GM15510 (cell line): ENCODE data around the gene POLD4.

Source experiments
- POLR2A ChIP-seq: IDR thresholded peaks from 3 replicates; pipeline ENCODE4 v1.6.1; 2011; ENCODE audit warnings: borderline replicate concordance; ENCODE audit not compliant: insufficient read length; ENCODE audit errors: extremely low read depth

The POLD4 gene

DNA sequence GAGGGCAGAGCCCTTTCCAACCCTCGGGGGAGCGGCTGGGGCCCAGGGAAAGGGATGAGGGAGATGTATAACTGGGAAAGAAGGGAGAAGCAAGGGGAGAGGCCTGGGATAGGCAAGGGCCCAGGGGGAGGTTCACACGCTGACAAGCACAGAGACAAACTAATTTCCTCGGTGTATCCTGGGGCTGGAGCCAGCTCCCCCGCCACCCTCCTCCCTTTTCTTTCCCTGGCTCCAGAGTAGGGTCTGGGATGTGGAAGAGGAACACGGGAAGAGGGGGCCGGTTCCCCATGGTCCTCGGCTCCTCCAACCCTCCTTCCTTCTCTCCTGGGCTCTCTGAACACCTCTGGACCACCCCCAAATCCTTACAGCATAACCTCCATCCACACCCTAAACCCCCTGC is 13.2 kb upstream of the POLD4 start:
- no peak for TF ChIP-seq POLR2A

GRCh38 chr11:67365736-67366444 is 12.5 kb upstream of the POLD4 start:
- TF ChIP-seq POLR2A = no peak

DNA sequence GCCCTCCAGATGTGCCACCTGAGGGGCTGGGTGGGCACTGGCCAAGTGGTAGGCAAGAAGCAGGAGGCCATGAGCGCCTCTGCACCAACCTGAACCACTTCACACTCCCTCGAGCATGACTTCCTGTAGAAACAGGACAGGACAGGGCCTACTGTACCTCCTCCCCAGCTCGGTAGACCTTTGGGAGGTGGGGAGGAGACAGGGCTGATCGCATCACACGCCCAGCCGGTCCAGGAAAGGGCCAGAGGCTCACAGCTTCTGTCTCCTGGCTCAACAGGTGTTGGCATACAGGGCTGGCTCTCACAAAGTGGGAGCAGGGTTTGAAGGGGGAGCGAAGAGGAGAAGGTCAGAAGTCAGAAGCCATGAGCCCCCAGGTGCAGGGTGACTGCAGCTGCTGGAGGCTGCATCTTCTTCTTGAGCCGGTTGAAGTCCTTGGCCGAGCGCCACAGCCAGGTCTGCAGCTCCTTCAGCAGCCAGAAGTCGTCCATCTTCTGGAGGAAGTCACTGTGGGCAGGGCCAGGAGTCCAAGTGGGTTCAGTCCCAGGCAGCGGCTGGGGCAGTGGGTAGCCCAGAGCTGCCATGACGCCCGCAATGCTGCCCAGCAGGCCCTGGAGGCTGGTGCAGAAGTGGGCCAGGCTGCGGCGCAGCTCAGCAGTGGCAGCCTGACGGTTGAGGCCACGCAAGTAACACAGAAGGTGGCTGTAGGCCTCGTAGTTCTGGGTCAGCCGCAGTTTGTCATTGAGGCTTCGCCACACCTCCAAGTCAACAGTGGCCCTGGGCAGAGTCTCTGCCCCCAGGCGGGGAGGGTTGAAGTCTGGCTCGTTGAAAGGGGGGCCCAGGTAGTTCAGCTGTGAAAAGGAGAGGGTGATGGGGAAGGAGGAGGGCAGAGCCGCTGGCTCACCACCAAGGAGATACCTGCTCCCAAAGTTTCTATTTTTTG is 11.7 kb upstream of the POLD4 start:
- no peak for TF ChIP-seq POLR2A

DNA sequence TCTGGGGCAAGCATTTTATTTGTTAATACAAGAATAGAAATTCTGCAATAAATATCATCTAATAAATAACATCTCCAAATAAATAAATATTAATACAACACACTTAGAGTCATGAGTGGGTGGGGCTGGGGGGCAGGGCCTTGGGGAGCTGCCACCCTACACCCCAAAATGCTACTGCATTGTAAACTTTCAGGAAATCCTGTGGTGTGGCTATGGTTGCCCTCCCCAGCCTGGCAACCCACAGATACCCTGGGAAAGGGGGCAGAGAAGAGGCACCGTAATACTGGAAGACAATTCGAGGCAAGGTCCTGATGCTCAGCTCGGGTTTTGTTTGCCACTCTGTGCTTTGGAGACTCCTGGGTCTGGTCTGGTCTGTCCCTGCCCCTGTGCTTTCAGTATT is 10.8 kb upstream of the POLD4 start:
- no peak for TF ChIP-seq POLR2A

- no peak for TF ChIP-seq POLR2A
Measured at GRCh38 chr11:67357831-67358670, 4.7 kb upstream of the POLD4 start.

DNA sequence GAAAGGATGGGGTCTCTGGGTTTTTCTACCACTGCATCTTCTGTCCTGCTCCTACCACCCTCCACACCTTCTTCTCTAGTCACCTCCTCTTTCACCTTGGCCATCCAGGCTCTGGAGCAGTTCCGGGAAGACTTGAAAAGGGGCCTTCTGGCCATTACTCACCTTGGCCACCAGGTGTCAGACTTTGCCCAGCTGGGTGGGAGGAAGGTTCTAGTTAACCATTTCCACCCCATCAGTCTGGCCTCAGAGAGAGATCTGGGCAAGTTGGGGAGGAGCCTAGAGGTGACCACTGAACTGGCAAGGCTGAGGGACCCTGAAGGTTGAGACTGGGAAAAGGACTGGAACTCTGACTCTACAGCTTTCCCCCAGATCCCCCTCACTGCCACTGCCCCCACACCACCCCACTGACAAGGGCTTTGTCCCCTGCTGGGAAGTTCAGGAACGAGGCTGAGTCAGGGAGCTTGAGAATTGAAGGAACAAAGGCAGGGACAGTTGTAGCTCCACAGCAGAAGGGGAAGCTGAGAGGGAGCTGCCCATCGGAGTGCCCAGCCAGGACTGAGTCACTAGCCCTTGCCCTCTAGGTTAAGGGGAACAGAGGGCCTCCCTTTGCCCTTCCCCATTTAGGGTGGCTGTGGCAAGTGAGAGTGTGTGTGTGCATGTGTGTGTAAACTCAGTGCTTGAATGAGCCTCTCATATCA is 3.7 kb upstream of the POLD4 start:
- TF ChIP-seq POLR2A = no peak

DNA sequence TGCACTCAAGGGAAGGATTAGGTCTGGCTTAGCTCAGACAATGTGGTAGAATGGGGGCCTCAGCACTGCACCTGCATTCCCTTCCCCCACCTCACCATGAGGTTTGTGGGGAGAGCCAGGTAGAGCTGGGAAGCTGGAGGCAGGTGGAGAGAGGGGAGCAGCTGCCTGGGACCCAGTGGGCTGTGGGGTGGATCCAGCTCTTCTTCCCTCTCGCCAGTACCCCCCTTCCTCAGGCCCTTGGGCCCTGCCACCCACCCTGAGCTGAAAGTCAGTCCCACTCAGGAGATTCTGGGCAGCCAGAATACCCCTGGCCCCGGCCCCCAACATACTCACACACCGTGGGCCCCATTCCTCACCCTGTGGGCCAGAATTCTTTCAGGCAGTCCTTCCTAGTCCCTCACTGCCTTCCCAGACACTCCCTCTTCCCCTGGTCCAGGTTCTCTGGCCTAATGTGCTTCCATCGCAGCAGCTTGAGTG is 3.1 kb upstream of the POLD4 start:
- TF ChIP-seq POLR2A = no peak

DNA sequence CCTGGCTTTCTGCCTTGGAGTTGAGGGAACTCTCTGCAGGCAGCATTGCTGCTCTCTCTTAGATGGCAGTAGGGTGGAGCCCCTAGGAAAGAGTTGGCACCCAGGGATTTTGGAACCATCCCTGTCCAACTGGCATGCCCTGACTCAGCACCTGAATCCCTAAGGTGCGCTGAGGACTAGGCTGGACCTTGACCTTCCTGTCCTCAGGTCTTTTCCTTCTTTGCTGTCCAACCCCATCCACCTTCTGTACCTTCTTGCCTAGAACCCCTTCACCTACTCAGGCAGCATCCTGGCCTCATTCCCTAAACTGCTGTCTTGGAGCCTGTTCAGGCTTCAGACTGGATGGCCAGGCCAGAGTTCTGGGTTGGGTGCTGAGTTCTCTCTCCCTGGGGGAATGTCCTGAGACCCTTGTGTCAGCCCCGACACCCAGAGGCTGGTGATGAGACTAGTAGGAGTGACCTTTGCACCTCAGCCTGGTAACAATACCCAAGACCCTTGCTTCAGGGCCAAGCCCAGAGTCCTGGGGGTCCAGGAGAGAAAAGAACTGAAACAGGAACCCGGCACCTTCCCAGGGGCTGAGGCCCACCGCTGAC is 2.5 kb upstream of the POLD4 start:
- no peak for TF ChIP-seq POLR2A

DNA sequence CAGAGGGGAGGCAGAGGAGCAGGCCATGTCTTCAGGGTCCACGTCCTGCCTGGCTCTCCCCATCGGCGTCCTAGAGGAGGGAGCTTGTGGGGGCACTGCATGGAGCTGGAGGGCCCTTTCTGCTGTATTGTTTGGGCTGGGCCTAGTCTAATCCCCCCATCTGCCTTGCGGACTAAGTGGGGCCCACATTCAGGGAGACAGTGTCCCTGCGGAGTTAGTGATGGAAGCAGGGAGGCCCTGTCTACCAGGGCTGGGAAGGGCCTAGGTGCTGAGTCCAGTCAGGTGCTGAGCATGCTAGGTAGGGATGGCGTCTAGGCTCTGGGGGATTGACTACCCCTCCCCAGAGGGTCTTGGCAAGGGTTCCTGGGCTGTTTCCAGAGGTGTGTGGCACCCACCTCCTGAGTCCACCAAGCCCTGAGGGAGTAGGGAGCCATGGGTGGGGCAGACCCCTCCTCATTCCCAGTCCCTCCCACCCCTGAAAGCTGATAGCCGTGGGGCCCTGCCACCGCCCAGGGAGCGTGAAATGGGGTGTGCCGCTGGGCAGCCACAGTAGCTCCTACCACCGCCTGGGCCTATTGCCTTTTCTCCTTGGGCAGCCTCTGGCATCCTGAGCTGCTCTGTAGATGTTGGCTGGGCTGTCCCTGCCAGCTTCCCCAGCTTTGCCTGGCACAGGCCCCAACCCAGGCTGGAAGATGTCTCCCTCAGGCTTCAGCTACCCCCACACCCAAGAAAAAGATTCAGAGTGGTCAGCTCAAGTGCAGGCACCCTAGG is 1.9 kb upstream of the POLD4 start:
- TF ChIP-seq POLR2A = no peak

- TF ChIP-seq POLR2A = no peak
Measured at GRCh38 chr11:67354075-67355022, 1.0 kb upstream of the POLD4 start.

DNA sequence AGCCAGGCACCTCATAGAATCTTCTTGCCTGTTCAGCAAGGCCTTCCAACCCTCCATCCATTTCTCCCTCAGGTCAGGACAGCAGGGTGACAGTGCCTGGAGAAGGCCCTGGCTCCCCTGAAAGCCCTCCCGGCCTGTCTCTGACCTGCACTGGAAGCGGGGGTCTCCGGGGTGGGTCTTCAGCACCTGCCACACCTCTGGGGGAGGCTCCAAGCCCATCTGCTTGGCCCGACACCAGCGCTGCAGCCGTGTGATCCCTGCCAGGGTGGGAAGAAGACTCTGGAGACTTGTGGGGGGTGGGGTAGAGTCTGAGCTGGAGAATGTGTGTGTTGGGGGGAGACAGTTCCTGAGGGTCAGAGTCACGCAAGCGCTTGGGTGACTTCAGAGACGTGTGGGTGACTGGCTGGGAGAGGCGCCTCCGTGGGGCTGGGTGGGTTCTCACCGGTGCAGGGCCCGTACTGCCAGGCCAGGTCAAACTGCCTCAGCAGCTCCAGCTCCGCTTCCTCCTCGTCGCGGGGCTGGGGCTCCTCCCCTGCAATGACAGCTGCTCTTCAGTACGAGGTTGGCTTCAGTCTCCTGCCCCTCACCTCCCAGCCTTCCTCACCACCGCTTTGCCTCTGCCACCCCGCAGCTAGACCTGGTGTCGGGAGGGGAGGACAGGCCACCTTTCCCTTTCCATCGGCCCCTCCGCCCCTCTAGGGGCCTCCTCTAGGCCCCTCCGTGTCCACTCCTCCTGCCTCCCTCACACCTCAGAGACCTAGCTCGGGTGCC is 615 bp downstream of the POLD4 start:
- TF ChIP-seq POLR2A = no peak
